ENCODE results near the gene CA7.

GRCh38 chr16:66834746-66835145, 9.5 kb upstream of the CA7 start:
- TF ChIP-seq EZH2 (IDR thresholded peaks at IDR 0.05; ENCODE audit: low read length, missing control alignments) (no peak), CTCF (conservative IDR thresholded peaks at IDR 0.05 in 1 of 2, IDR thresholded peaks at IDR 0.05 in 1 of 2; ENCODE audit: low read depth in 1 of 2, low read length in 2 of 2) (no peak)

All from fibroblast of lung (primary cell).